ENCODE data around the gene YY1. TPM values are rescaled to one million over a fixed set of nuclear protein-coding genes. Genes with fewer than 3 reads are reported as not detected.

YY1 gene
- total and polyA plus RNA-seq, 2 donors (not counting 1 experiment from before 2014, with no cell fraction given), result 40.8 to 41.9 TPM

DNA sequence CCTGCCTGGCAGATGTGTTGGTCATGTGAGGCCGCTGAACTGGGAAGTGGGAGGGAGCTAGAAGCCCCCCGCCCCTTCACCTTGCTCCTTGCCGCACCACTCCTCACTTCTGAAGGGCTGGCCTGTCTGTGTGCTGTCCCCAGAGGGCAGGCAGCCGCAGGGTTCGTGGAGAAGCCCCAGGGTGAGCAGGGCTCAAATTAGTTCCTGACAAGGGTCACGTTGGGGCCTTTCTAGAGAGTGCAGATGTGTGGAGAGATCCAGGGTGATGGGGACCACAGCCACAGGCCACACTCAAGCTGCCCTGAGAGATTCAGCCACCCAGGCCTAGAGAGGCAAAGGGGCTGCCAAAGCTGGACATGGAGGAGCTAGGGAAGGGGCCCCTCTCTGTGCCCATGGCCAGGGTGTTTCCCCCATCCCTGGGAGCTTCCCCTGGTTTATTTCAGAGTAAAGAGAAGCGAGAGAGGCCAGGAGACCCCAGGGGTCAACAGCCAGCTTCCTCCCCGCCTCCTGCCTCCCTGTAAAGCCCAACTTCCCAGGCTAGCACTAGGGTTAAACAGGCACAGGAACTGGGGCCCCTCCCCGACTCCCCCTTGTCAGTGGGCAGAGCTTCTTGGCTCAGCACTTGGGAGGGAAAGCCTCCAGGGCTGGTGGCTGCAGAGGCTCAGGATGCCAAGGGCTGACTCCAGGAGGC, 51.1 kb downstream of the YY1 start:
- TF ChIP-seq EZH2 (IDR thresholded peaks at IDR 0.05; ENCODE audit: low read length, missing control alignments), result no peak
- TF ChIP-seq, protein P1, sequence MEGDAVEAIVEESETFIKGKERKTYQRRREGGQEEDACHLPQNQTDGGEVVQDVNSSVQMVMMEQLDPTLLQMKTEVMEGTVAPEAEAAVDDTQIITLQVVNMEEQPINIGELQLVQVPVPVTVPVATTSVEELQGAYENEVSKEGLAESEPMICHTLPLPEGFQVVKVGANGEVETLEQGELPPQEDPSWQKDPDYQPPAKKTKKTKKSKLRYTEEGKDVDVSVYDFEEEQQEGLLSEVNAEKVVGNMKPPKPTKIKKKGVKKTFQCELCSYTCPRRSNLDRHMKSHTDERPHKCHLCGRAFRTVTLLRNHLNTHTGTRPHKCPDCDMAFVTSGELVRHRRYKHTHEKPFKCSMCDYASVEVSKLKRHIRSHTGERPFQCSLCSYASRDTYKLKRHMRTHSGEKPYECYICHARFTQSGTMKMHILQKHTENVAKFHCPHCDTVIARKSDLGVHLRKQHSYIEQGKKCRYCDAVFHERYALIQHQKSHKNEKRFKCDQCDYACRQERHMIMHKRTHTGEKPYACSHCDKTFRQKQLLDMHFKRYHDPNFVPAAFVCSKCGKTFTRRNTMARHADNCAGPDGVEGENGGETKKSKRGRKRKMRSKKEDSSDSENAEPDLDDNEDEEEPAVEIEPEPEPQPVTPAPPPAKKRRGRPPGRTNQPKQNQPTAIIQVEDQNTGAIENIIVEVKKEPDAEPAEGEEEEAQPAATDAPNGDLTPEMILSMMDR (conservative IDR thresholded peaks at IDR 0.05 in 1 of 2, IDR thresholded peaks at IDR 0.05 in 1 of 2; ENCODE audit: low read depth in 1 of 2, low read length in 2 of 2), result no peak
- no peak overlapping the region for H2AFZ ChIP-seq (ENCODE audit: low read length)
- H3K9ac ChIP-seq (ENCODE audit: insufficient read depth, low read length), result no peak overlapping the region

DNA sequence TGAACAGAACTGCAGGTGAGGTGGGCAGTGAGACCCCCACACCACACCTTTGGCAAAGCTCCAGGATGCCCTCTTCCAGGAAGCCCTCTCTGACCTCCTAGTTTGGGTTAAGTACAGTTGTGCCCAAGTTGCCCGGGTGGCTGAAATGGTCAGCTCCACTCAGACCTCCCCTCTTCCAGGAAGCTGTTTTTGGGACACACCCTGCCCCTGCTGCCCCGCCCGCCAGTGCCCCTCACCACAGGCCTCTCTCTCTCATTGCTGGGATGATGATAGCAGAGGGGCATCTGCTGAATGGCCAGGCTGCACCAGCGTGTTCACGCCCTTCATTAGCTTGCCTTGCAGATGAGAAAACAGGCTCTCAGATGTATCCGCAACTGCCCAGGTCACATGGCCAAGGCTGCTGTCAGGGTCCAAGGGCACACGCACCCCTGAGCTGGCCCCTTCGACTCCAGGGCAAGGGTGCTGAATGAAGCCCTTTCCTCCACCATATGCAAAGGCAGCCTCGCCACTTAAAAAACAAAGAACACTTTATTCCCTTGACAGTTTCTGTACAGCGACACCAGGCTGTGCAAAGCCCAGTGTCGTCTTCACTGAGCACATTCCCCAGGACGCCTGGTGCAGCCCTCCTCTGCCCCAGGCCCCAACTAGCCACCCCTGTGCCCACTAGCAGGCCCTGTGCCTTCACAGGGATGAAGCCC, 51.8 kb downstream of the YY1 start:
- peaks cover 4% of the 10 kb centered on the region for H3K4me1 ChIP-seq (ENCODE audit: control insufficient read depth, extremely low read depth, insufficient read depth, low read length)
- no peaks in the 10 kb centered on the region for H3K79me2 ChIP-seq (ENCODE audit: control insufficient read depth, insufficient read depth, low read length)
- H3K36me3 ChIP-seq (ENCODE audit: control insufficient read depth, insufficient read depth, low read length), result peaks cover 9% of the 10 kb centered on the region
- H4K20me1 ChIP-seq (ENCODE audit: control insufficient read depth, extremely low read depth, insufficient read depth, low read length), result no peaks in the 10 kb centered on the region
- no peak overlapping the region for H3K4me2 ChIP-seq (ENCODE audit: extremely low read depth, insufficient read depth, low read length)
- no peak for TF ChIP-seq EZH2 (IDR thresholded peaks at IDR 0.05; ENCODE audit: low read length, missing control alignments)
- TF ChIP-seq, protein P1 (conservative IDR thresholded peaks at IDR 0.05 in 1 of 2, IDR thresholded peaks at IDR 0.05 in 1 of 2; ENCODE audit: low read depth in 1 of 2, low read length in 2 of 2), result no peak
- no peak for DNase-seq (ENCODE audit: low read depth in 2 of 2)
- H3K27me3 ChIP-seq (ENCODE audit: control insufficient read depth, insufficient read depth, low read length), result no peaks in the 10 kb centered on the region
- no peaks in the 10 kb centered on the region for H3K9me3 ChIP-seq (ENCODE audit: control insufficient read depth, insufficient read depth, low read depth, low read length)
- no peak overlapping the region for H3K4me3 ChIP-seq (replicated peaks in 1 of 4; ENCODE audit: control extremely low read depth in 1 of 4, insufficient read depth in 1 of 4, low read depth in 3 of 4, low read length in 4 of 4)
- H3K27ac ChIP-seq (ENCODE audit: insufficient read depth, low read length), result no peak overlapping the region
- no peak overlapping the region for H2AFZ ChIP-seq (ENCODE audit: low read length)
- no peak overlapping the region for H3K9ac ChIP-seq (ENCODE audit: insufficient read depth, low read length)

More for the DNA sequence above, 51.1 kb downstream of the YY1 start:
- Histone ChIP-seq H3K27ac (ENCODE audit: insufficient read depth, low read length) (no peak overlapping the region), H3K27me3 (ENCODE audit: control insufficient read depth, insufficient read depth, low read length) (no peaks in the 10 kb centered on the region), H3K9me3 (ENCODE audit: control insufficient read depth, insufficient read depth, low read depth, low read length) (no peaks in the 10 kb centered on the region), H3K79me2 (ENCODE audit: control insufficient read depth, insufficient read depth, low read length) (no peaks in the 10 kb centered on the region), H3K4me3 (replicated peaks in 1 of 4; ENCODE audit: control extremely low read depth in 1 of 4, insufficient read depth in 1 of 4, low read depth in 3 of 4, low read length in 4 of 4) (no peak overlapping the region), H3K4me1 (ENCODE audit: control insufficient read depth, extremely low read depth, insufficient read depth, low read length) (peaks cover 4% of the 10 kb centered on the region), H3K4me2 (ENCODE audit: extremely low read depth, insufficient read depth, low read length) (no peak overlapping the region), H3K36me3 (ENCODE audit: control insufficient read depth, insufficient read depth, low read length) (peaks cover 9% of the 10 kb centered on the region), H4K20me1 (ENCODE audit: control insufficient read depth, extremely low read depth, insufficient read depth, low read length) (no peaks in the 10 kb centered on the region)
- no peak for DNase-seq (ENCODE audit: low read depth in 2 of 2)

DNA sequence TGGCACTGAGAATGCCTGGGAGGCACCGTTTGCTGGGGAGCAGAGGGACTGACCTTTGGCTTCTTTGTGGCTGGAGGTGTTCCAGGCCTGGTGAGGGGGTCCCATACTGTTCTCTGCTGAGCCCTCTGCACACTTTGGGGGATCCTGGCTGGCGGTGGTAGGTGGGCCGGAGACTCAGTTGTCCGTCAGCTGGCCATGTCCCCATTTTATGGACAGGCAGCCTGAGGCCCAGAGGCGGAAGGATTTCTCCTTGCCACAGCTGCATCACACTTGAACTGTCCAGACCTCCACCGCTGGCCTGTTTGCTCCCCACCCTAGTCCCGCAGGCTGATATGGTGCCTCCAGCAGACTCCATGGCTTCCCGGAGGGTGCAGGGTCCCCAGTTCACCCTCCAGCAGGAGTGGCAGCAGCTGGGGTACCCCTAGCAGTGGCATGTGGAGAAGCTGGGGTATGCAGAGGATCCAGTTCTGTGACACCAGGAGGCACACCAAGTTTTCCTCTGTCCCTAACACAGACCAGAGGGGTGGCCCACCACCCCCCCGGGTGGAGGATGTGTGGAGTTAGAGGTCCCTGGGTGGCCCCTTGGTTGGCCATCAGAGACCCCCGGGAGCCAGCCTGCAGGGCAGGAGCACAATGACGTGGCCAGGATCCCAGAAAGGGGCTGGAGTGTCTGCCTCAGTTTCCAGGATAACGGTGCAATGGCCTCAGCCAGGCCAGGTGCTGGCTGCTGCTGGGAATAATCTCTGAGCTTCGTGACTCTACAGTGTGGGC, 52.5 kb downstream of the YY1 start:
- Histone ChIP-seq H3K27me3 (ENCODE audit: control insufficient read depth, insufficient read depth, low read length) (no peaks in the 10 kb centered on the region), H4K20me1 (ENCODE audit: control insufficient read depth, extremely low read depth, insufficient read depth, low read length) (no peaks in the 10 kb centered on the region), H3K9ac (ENCODE audit: insufficient read depth, low read length) (no peak overlapping the region), H3K4me2 (ENCODE audit: extremely low read depth, insufficient read depth, low read length) (no peak overlapping the region), H3K9me3 (ENCODE audit: control insufficient read depth, insufficient read depth, low read depth, low read length) (no peaks in the 10 kb centered on the region), H3K79me2 (ENCODE audit: control insufficient read depth, insufficient read depth, low read length) (no peaks in the 10 kb centered on the region), H2AFZ (ENCODE audit: low read length) (no peak overlapping the region), H3K4me1 (ENCODE audit: control insufficient read depth, extremely low read depth, insufficient read depth, low read length) (no peaks in the 10 kb centered on the region), H3K36me3 (ENCODE audit: control insufficient read depth, insufficient read depth, low read length) (peaks cover 9% of the 10 kb centered on the region), H3K4me3 (replicated peaks in 1 of 4; ENCODE audit: control extremely low read depth in 1 of 4, insufficient read depth in 1 of 4, low read depth in 3 of 4, low read length in 4 of 4) (no peak overlapping the region), H3K27ac (ENCODE audit: insufficient read depth, low read length) (no peak overlapping the region)
- TF ChIP-seq, protein P1 (conservative IDR thresholded peaks at IDR 0.05 in 1 of 2, IDR thresholded peaks at IDR 0.05 in 1 of 2; ENCODE audit: low read depth in 1 of 2, low read length in 2 of 2), result no peak
- no peak for TF ChIP-seq EZH2 (IDR thresholded peaks at IDR 0.05; ENCODE audit: low read length, missing control alignments)
- no peak for DNase-seq (ENCODE audit: low read depth in 2 of 2)
